Measurements from ENCODE around the gene CEMIP. TPM values are rescaled to one million over a fixed set of nuclear protein-coding genes. Genes with fewer than 3 reads are reported as not detected.

CEMIP gene
- polyA plus RNA-seq, 2 of the 4 experiments (the other 2 are of a cell fraction) = 0.54 to 0.84 TPM

- TF ChIP-seq ELK1 (IDR thresholded peaks at IDR 0.05; ENCODE audit: low read depth, low read length) (no peak), HMGXB4 (CRISPR knock-in tag; IDR thresholded peaks at IDR 0.05; ENCODE audit: borderline replicate concordance) (no peak), FOSB (CRISPR knock-in tag; IDR thresholded peaks at IDR 0.05) (no peak), KDM1A (IDR thresholded peaks at IDR 0.05; ENCODE audit: low read depth) (no peak), FOSL2 (IDR thresholded peaks at IDR 0.05) (no peak), FOSL2 (CRISPR knock-in tag; IDR thresholded peaks at IDR 0.05) (peak; percentile 76)
Measured at GRCh38 chr15:80749589-80749988, 29.6 kb upstream of the CEMIP start (continued).

- FAIRE-seq = peak; percentile 13
- CTCF ChIA-PET = interaction anchor here (0.8 to 2.1 kb wide), 3 partner anchors 11 to 183 kb away, joined by 4 to 8 read pairs (median 5); partner anchors contain the start of gene CEMIP
- 94% methylated on average over 4 of the region's 4 CpGs for WGBS (ENCODE audit: missing lambda C conversion rate)
Measured at GRCh38 chr15:80750575-80750974, 28.6 kb upstream of the CEMIP start.

More at GRCh38 chr15:80750575-80750974, 28.6 kb upstream of the CEMIP start:
- no peak for DNase-seq (ENCODE audit: low read depth in 1 of 2, low spot score in 1 of 2)
- Histone ChIP-seq H3K9me3 (no peaks in the 10 kb centered on the region), H3K27ac (no peak overlapping the region), H3K4me1 (peaks cover 13% of the 10 kb centered on the region), H3K4me3 (no peak overlapping the region), H3K4me2 (no peak overlapping the region)
- POLR2A ChIA-PET = no interaction called here
- no peak for ATAC-seq
- TF ChIP-seq FOSL2 (IDR thresholded peaks at IDR 0.05) = no peak
- TF ChIP-seq FOSL2 (CRISPR knock-in tag; IDR thresholded peaks at IDR 0.05) = no peak
- no peak for TF ChIP-seq ZFP36 (IDR thresholded peaks at IDR 0.05; ENCODE audit: borderline replicate concordance, partially characterized antibody)
- TF ChIP-seq HES2 (IDR thresholded peaks at IDR 0.05) = no peak
- no peak for TF ChIP-seq CBX8 (IDR thresholded peaks at IDR 0.05)
- TF ChIP-seq HOXA7 (CRISPR knock-in tag; IDR thresholded peaks at IDR 0.05) = no peak
- TF ChIP-seq RFX5 (IDR thresholded peaks at IDR 0.05) = no peak
- TF ChIP-seq ZC3H11A (IDR thresholded peaks at IDR 0.05) = no peak
- TF ChIP-seq ATOH8 (CRISPR knock-in tag; IDR thresholded peaks at IDR 0.05; ENCODE audit: low read depth) = no peak
- TF ChIP-seq TFCP2L1 (CRISPR knock-in tag; IDR thresholded peaks at IDR 0.05) = no peak
- no peak for TF ChIP-seq HOXB13 (CRISPR knock-in tag; IDR thresholded peaks at IDR 0.05; ENCODE audit: low read depth)
- no peak for TF ChIP-seq EHMT2 (IDR thresholded peaks at IDR 0.05; ENCODE audit: low read depth)
- no peak for TF ChIP-seq HDAC2 (IDR thresholded peaks at IDR 0.05)
- TF ChIP-seq ESRRA (IDR thresholded peaks at IDR 0.05; ENCODE audit: borderline replicate concordance, low read length) = no peak
- no peak for TF ChIP-seq SREBF2 (IDR thresholded peaks at IDR 0.05)
- TF ChIP-seq USF2 (IDR thresholded peaks at IDR 0.05) = no peak
- no peak for TF ChIP-seq JUNB (IDR thresholded peaks at IDR 0.05)
- TF ChIP-seq CHD2 (IDR thresholded peaks at IDR 0.05; ENCODE audit: low read length, partially characterized antibody) = no peak
- no peak for TF ChIP-seq BCL3 (IDR thresholded peaks at IDR 0.05)
- no peak for TF ChIP-seq ZSCAN20 (CRISPR knock-in tag; IDR thresholded peaks at IDR 0.05)
- no peak for TF ChIP-seq PHF8 (IDR thresholded peaks at IDR 0.05; ENCODE audit: borderline replicate concordance, low read depth)
